OCI-LY3 (cell line): ENCODE measurements around the gene IL9.

Source experiments
- EZH2phosphoT487 ChIP-seq: fragments of 200-600 bp; shearing (Covaris generic); IDR thresholded peaks from 2 replicates; pipeline ENCODE4 v1.6.1; 2018; ENCODE audit warnings: antibody characterized with exemption, mixed run types, low read depth
- TF ChIP-seq, protein P1 (sequence below): fragments of 200-600, 300-600 bp; sonication (generic); IDR thresholded peaks from 2 replicates; pipeline ENCODE4 v1.5.1; 2014; ENCODE audit warnings: antibody characterized with exemption, low read length, low read depth

- TF ChIP-seq, protein P1, sequence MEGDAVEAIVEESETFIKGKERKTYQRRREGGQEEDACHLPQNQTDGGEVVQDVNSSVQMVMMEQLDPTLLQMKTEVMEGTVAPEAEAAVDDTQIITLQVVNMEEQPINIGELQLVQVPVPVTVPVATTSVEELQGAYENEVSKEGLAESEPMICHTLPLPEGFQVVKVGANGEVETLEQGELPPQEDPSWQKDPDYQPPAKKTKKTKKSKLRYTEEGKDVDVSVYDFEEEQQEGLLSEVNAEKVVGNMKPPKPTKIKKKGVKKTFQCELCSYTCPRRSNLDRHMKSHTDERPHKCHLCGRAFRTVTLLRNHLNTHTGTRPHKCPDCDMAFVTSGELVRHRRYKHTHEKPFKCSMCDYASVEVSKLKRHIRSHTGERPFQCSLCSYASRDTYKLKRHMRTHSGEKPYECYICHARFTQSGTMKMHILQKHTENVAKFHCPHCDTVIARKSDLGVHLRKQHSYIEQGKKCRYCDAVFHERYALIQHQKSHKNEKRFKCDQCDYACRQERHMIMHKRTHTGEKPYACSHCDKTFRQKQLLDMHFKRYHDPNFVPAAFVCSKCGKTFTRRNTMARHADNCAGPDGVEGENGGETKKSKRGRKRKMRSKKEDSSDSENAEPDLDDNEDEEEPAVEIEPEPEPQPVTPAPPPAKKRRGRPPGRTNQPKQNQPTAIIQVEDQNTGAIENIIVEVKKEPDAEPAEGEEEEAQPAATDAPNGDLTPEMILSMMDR, result no peak
- no peak for TF ChIP-seq EZH2phosphoT487
Observed at GRCh38 chr5:135843571-135844337, 51.9 kb downstream of the IL9 start.
